Stimulated activated naive CD8-positive, alpha-beta T cell treated with anti-CD3 and anti-CD28 coated beads, Interleukin-15, Interleukin-2, amounts not matched to agents 100 ng/mL and 50 ng/mL, for 24 hours (primary cell): Measurements from ENCODE around the gene MSL3.
A peak's percentile ranks its signal among the peaks of the same experiment; 100 is the strongest.

Experiments
- H3K27ac Mint-ChIP-seq: one replicate; pipeline ENCODE4 v1.8.0; 2021; ENCODE audit warnings: mild to moderate bottlenecking, mixed read lengths
- H3K27me3 Mint-ChIP-seq: one replicate; pipeline ENCODE4 v1.8.0; 2021; ENCODE audit warnings: mixed read lengths
- H3K36me3 Mint-ChIP-seq: one replicate; pipeline ENCODE4 v1.8.0; 2021; ENCODE audit warnings: low read depth, mixed read lengths
- H3K4me1 Mint-ChIP-seq: one replicate; pipeline ENCODE4 v1.8.0; 2021; ENCODE audit warnings: low read depth, mixed read lengths
- H3K4me3 Mint-ChIP-seq: one replicate; pipeline ENCODE4 v1.8.0; 2021; ENCODE audit warnings: mild to moderate bottlenecking, mixed read lengths
- H3K9me3 Mint-ChIP-seq: one replicate; pipeline ENCODE4 v1.8.0; 2021; ENCODE audit warnings: mixed read lengths

MSL3 gene

DNA sequence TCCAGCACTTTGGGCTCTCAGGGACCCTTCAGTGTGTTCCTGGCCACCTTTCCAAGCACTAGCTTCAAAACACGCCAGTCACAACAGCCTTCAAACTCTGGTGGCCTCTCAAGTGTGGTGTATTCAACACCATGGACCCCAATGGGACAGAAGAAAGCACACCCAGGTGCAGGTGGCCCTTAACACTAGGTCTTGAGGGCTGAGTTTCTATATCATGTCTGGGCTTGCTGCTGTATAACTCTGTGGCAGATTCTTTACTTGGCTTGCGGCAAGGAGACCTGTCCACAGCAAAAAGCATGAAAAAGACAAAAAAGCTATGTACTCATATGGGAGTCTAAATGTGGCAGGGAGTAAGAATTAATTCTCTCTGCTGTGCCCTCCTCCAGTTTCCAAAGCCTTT is 23.1 kb downstream of the MSL3 start:
- Mint-ChIP-seq H3K4me3 (no peak overlapping the region), H3K27me3 (no peaks in the 10 kb centered on the region), H3K36me3 (no peaks in the 10 kb centered on the region), H3K27ac (no peak overlapping the region), H3K9me3 (no peaks in the 10 kb centered on the region), H3K4me1 (peaks cover under 1% of the 10 kb centered on the region)

DNA sequence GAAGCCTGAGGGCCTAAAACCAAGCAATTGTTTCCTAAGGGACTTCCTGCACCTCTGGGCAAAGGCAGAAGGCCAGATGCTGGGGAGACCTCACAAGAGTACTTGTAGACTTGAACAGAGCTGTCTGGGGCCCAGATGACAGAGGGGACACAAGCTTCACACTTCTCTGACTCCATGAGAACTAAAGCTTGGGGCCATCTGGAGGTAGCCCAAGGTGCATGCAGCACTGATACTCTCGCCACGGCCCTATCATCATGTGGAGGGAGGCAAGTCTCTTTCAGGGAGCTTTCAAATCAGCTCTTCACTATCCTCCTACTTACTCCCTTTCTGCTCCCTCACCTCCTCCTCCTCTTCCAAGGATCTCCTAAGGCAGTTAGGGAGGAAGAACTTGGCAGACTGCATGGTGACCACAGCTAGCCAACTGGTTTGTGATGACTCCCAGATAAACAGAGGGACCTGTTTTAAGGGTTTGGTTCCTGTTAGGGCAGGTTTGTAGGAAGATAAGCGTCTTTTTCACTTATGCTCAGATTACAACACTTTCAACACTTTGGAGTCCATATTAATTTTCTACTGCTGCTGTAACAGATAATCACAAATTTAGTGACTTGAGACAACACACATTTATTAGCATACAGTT is 23.8 kb downstream of the MSL3 start:
- Mint-ChIP-seq H3K27me3 (no peaks in the 10 kb centered on the region), H3K27ac (no peak overlapping the region), H3K4me1 (peaks cover 2% of the 10 kb centered on the region), H3K4me3 (no peak overlapping the region), H3K9me3 (no peaks in the 10 kb centered on the region), H3K36me3 (no peaks in the 10 kb centered on the region)

DNA sequence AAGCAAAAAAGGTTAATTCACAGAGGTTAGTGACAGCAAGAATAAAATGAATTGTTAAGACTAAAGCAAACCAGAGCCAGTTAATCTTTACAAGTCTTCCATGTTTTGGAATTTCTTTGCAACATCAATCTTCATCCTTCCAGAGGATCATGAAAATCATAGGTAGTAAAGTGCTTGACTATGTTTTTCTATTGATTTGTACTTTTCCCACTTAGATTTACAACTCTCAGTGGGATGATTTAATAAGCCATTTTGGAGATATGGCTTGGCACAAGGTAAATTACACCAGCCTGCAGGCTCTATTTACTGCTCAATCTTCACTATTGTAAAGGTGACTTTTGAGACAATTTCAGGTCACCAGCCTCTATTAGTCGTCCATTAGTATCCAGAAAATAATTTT is 26.5 kb downstream of the MSL3 start:
- H3K4me1 Mint-ChIP-seq, result peaks cover 5% of the 10 kb centered on the region
- H3K4me3 Mint-ChIP-seq, result no peak overlapping the region
- no peaks in the 10 kb centered on the region for H3K27me3 Mint-ChIP-seq
- H3K9me3 Mint-ChIP-seq, result no peaks in the 10 kb centered on the region
- no peaks in the 10 kb centered on the region for H3K36me3 Mint-ChIP-seq
- no peak overlapping the region for H3K27ac Mint-ChIP-seq

DNA sequence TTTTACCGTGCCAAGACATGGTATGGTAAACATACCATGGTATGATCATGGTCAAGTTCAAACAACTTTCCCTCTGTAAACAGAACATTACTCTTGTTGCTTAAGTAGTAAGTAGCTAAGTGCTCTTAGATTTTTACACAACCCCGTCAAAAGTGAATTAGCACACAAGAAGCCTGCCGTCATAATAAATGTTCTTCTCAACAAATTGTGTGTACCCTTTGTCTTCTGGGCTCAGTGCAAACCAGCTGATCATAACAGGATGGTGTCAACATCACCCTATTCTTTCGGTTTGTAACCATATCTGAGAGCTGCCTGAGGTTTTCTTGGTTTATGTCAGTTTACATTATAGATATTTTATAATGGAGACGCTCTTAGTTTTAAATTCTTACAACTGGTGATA is 28.8 kb downstream of the MSL3 start:
- Mint-ChIP-seq H3K9me3 (no peaks in the 10 kb centered on the region), H3K27ac (no peak overlapping the region), H3K27me3 (no peaks in the 10 kb centered on the region), H3K36me3 (no peaks in the 10 kb centered on the region), H3K4me1 (peaks cover 22% of the 10 kb centered on the region), H3K4me3 (peak overlapping the region; percentile 71)

DNA sequence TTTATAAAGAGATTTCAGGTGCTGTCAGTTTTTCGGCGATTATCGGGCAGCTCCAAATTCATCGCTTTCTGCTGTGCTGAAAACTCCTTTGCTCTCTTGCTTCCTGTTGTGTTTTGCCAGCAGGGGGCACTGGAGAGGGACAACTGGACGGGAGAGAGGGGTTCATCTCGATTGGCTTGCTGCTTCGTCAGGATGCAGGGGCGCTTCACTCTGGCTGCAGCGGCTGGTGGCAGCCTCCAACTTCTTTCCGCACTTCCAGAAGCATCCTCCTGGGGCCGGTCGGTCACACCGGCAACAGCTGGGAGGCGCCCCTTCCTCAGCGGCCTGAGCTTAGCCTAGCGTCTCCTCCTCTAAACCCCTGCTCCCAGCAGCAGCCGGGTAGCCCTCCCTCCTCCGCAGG is 29.5 kb downstream of the MSL3 start:
- Mint-ChIP-seq H3K36me3 (no peaks in the 10 kb centered on the region), H3K27ac (no peak overlapping the region), H3K4me3 (peak overlapping the region; percentile 71), H3K27me3 (no peaks in the 10 kb centered on the region), H3K9me3 (no peaks in the 10 kb centered on the region), H3K4me1 (peaks cover 29% of the 10 kb centered on the region)

DNA sequence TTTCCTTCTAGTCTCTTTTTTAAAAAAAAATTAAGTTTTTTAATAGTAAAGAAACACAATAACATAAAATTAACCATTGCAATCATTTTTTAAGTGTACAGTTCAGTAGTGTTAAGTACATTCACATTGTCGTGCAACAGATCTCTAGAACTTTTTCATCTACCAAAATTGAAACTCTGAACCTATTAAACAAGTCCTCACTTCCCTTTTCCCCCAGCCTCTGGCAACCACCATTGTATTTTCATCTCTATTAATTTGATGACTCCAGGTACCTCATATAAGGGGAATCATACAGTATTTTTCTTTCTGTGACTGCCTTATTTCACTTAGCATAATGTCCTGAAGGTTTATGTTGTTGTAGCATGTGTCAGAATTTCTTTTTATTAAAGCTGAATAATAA is 31.8 kb downstream of the MSL3 start:
- H3K27me3 Mint-ChIP-seq, result no peaks in the 10 kb centered on the region
- no peaks in the 10 kb centered on the region for H3K9me3 Mint-ChIP-seq
- no peak overlapping the region for H3K4me3 Mint-ChIP-seq
- H3K27ac Mint-ChIP-seq, result no peak overlapping the region
- peaks cover 51% of the 10 kb centered on the region for H3K4me1 Mint-ChIP-seq
- no peaks in the 10 kb centered on the region for H3K36me3 Mint-ChIP-seq

DNA sequence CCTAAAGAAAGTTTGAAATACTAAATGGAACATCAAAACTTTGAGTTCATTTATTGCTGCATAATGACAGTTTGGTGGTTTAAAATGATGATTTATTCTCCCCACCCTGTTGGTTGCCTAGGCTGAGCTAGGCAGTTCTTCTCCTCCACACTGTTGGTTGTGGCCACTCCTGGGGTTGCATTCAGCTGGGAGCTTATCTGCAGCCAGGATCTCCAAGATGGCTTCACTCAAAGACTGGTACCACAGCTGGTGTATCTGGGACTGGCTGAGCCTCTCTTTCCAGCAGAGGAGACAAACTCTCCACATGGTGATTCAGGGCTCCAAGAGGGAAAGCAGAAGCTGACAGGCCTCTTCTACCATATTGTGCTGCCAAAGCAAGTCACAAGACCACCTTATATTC is 33.1 kb downstream of the MSL3 start:
- H3K4me1 Mint-ChIP-seq, result peaks cover 51% of the 10 kb centered on the region
- peak overlapping the region; percentile 36 for H3K27ac Mint-ChIP-seq
- H3K36me3 Mint-ChIP-seq, result no peaks in the 10 kb centered on the region
- H3K4me3 Mint-ChIP-seq, result no peak overlapping the region
- H3K9me3 Mint-ChIP-seq, result no peaks in the 10 kb centered on the region
- no peaks in the 10 kb centered on the region for H3K27me3 Mint-ChIP-seq

DNA sequence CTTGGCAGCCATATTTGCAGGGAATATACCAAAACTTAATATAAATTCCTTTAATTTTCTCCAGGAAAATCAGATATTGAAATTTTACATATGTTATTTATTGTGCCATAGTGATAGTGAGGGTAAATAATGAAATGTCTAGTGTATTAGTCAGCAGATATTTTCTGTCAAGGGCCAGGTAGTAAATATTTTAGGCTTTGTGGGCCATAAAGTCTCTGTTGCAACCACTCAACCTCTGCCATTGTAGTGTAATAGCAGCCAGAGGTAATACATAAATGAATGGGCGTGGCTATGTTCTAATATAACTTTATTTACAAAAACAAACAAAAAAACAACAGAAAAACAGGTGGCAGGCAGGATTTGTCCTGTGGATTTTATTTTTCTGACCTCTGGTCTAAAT is 33.5 kb downstream of the MSL3 start:
- H3K4me3 Mint-ChIP-seq, result no peak overlapping the region
- no peaks in the 10 kb centered on the region for H3K9me3 Mint-ChIP-seq
- peaks cover 51% of the 10 kb centered on the region for H3K4me1 Mint-ChIP-seq
- peak overlapping the region; percentile 36 for H3K27ac Mint-ChIP-seq
- H3K27me3 Mint-ChIP-seq, result no peaks in the 10 kb centered on the region
- no peaks in the 10 kb centered on the region for H3K36me3 Mint-ChIP-seq

DNA sequence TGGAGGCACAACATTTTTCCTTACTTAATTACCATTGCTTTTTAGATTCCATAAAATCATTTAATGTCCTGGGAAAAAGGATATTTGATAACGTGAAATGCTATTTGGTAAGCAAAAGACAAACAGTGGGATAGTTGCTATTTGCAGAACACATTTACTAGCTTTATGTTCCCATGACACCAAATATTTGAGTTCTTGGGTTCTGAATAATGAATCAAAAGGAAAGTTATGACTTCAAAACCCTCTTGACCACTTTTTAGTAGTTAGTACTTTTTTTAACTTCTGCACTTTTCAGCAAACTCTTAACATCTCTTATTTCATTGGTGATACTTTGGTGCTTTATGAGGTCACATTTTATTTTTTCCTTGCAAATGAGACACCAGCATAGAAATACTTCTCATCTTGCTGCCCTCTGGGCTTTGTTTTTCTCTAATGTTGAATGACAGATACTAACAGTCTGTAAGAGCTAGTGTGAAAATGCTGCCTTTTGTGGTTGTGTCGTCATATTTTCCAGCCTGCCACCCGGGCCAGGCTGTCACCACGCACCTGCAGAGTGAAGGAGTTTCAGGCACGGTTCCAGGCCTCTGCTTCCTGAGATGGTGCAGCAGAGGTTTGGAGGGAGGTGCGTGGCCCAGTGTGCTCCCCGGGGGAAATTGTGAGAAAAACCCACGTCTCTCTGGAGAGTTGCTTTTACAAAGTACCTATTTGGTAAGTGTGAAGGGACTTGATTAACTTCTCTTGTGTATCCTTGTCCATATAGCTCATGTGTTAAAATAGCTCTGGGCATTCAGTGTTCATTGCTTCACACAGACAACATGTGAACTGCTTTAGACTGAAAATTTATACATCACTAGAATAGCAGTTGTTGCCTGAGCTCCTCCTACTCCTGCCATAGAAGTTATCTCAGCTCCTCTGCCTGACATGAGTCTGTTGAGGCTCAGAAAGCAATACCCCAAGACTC is 34.7 kb downstream of the MSL3 start:
- Mint-ChIP-seq H3K27me3 (no peaks in the 10 kb centered on the region), H3K36me3 (no peaks in the 10 kb centered on the region), H3K4me1 (peaks cover 46% of the 10 kb centered on the region), H3K27ac (peak overlapping the region; percentile 93), H3K4me3 (peak overlapping the region; percentile 51), H3K9me3 (no peaks in the 10 kb centered on the region)

DNA sequence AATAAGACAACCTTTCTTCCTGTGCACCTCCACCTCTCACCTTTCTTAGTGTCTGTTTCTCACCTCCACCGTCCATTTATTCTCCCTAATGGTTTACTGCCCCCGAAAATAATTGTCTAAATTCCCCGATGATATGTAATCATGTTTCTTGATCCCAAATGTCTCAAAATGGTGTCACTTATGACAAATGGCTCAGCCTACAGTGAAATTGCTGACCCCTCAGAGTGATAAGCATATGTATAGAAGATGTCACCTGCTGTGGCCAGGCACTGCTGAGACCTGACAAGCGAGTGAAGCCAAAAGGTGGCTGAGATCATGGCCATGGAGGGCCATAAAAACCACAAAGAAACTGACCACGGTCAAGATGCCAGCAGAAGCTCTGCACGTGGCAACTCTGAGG is 35.7 kb downstream of the MSL3 start:
- Mint-ChIP-seq H3K27me3 (no peaks in the 10 kb centered on the region), H3K4me1 (peaks cover 46% of the 10 kb centered on the region), H3K9me3 (no peaks in the 10 kb centered on the region), H3K27ac (peak overlapping the region; percentile 93), H3K4me3 (no peak overlapping the region), H3K36me3 (no peaks in the 10 kb centered on the region)

DNA sequence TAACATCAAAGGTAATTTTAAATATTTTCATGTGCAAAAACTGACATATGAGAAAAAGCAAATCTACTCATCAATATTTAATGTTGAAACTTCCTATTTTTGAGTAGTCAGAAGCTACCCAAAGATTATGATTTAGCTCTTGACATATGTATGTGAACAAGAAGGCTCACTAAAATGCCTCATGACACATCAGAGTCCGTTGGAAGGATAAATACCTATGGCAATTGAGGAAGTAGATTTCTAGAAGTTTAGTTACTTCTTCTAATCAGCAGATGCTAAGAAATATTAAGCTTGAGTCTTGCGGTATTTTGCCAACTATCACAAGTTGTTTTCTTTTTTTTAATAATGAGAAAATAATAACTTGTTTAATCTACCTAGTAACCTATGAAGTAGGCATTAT is 55.3 kb downstream of the MSL3 start:
- Mint-ChIP-seq H3K27me3 (no peaks in the 10 kb centered on the region), H3K4me3 (no peak overlapping the region), H3K9me3 (peaks cover 3% of the 10 kb centered on the region), H3K4me1 (peaks cover 3% of the 10 kb centered on the region), H3K27ac (no peak overlapping the region), H3K36me3 (no peaks in the 10 kb centered on the region)
